ENCODE results near the gene RFLNA.
A peak's percentile ranks its signal among the peaks of the same experiment; 100 is the strongest.

Gene RFLNA

GRCh38 chr12:124278389-124279101 is 16.3 kb upstream of the RFLNA start:
- no peak overlapping the region for H3K27ac ChIP-seq (ENCODE audit: low read length)
- no peak overlapping the region for H3K4me3 ChIP-seq (ENCODE audit: low read length)
- no peaks in the 10 kb centered on the region for H3K36me3 ChIP-seq (replicated peaks; ENCODE audit: insufficient read depth, low read length)
- H3K4me1 ChIP-seq (ENCODE audit: low read length): peaks cover 5% of the 10 kb centered on the region
- DNase-seq: no peak
- no peaks in the 10 kb centered on the region for H3K79me2 ChIP-seq (ENCODE audit: low read length)
- H3K9me3 ChIP-seq (replicated peaks; ENCODE audit: insufficient read depth, low read length): no peaks in the 10 kb centered on the region
- no peak for TF ChIP-seq EZH2phosphoT487 (IDR thresholded peaks at IDR 0.05; ENCODE audit: low read length)
- no peak for TF ChIP-seq EZH2 (optimal IDR thresholded peaks at IDR 0.05; ENCODE audit: low read depth, low read length)
- no peak for TF ChIP-seq CTCF (IDR thresholded peaks at IDR 0.05; ENCODE audit: low read length)
- no peaks in the 10 kb centered on the region for H3F3A ChIP-seq (ENCODE audit: insufficient read depth, low read length)
- no peaks in the 10 kb centered on the region for H4K20me1 ChIP-seq (ENCODE audit: insufficient read depth, low read length)
- H3K9me2 ChIP-seq (replicated peaks; ENCODE audit: insufficient read depth, low read length): no peaks in the 10 kb centered on the region
- H3K9ac ChIP-seq (ENCODE audit: low read length): peak overlapping the region; percentile 25; the same call in 1 of the 2 replicates
- no peaks in the 10 kb centered on the region for H3K27me3 ChIP-seq (replicated peaks; ENCODE audit: insufficient read depth, low read length)
- peak overlapping the region; percentile 55; the same call in 1 of the 2 replicates for H3K4me2 ChIP-seq (ENCODE audit: low read depth, low read length)
- peak overlapping the region; percentile 83 for H2AFZ ChIP-seq (ENCODE audit: low read length)

DNA sequence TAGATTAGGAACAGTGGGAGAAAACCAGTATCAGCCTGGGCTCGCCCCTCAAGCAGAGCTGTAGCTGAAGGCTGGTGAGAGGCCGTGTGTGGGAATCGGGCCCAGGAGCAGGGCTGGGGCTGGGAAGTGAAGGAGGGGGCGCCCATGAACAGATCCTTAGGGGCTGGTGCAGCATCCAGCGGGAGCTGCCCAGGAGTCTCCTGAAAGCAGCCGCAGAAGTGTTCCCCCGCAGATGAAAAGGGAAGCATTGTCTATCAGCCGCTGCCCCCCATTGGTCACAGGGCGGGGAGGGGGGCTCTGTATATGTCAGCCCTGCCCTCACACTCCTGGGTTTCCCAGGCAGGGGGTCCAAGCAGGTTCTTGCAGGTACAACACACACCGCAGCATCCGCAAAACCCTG is 15.6 kb upstream of the RFLNA start:
- no peaks in the 10 kb centered on the region for H3K79me2 ChIP-seq (ENCODE audit: low read length)
- no peak for DNase-seq
- peaks cover 5% of the 10 kb centered on the region for H3K4me1 ChIP-seq (ENCODE audit: low read length)
- H3K9ac ChIP-seq (ENCODE audit: low read length): no peak overlapping the region
- no peak for TF ChIP-seq EZH2phosphoT487 (IDR thresholded peaks at IDR 0.05; ENCODE audit: low read length)
- no peak for TF ChIP-seq CTCF (IDR thresholded peaks at IDR 0.05; ENCODE audit: low read length)
- TF ChIP-seq EZH2 (optimal IDR thresholded peaks at IDR 0.05; ENCODE audit: low read depth, low read length): no peak
- no peak overlapping the region for H3K4me2 ChIP-seq (ENCODE audit: low read depth, low read length)
- no peaks in the 10 kb centered on the region for H3K9me2 ChIP-seq (replicated peaks; ENCODE audit: insufficient read depth, low read length)
- H2AFZ ChIP-seq (ENCODE audit: low read length): no peak overlapping the region
- H3K27ac ChIP-seq (ENCODE audit: low read length): no peak overlapping the region
- no peaks in the 10 kb centered on the region for H3K36me3 ChIP-seq (replicated peaks; ENCODE audit: insufficient read depth, low read length)
- H3K4me3 ChIP-seq (ENCODE audit: low read length): no peak overlapping the region
- H4K20me1 ChIP-seq (ENCODE audit: insufficient read depth, low read length): no peaks in the 10 kb centered on the region
- no peaks in the 10 kb centered on the region for H3K9me3 ChIP-seq (replicated peaks; ENCODE audit: insufficient read depth, low read length)
- H3K27me3 ChIP-seq (replicated peaks; ENCODE audit: insufficient read depth, low read length): no peaks in the 10 kb centered on the region
- no peaks in the 10 kb centered on the region for H3F3A ChIP-seq (ENCODE audit: insufficient read depth, low read length)

- no peaks in the 10 kb centered on the region for H3K9me2 ChIP-seq (replicated peaks; ENCODE audit: insufficient read depth, low read length)
- H3F3A ChIP-seq (ENCODE audit: insufficient read depth, low read length): no peaks in the 10 kb centered on the region
- H3K4me1 ChIP-seq (ENCODE audit: low read length): peaks cover 5% of the 10 kb centered on the region
- TF ChIP-seq EZH2phosphoT487 (IDR thresholded peaks at IDR 0.05; ENCODE audit: low read length): no peak
- no peak for TF ChIP-seq EZH2 (optimal IDR thresholded peaks at IDR 0.05; ENCODE audit: low read depth, low read length)
- no peak for TF ChIP-seq CTCF (IDR thresholded peaks at IDR 0.05; ENCODE audit: low read length)
- no peak overlapping the region for H3K4me2 ChIP-seq (ENCODE audit: low read depth, low read length)
- no peak for DNase-seq
- H3K27me3 ChIP-seq (replicated peaks; ENCODE audit: insufficient read depth, low read length): no peaks in the 10 kb centered on the region
- H4K20me1 ChIP-seq (ENCODE audit: insufficient read depth, low read length): no peaks in the 10 kb centered on the region
- no peak overlapping the region for H3K9ac ChIP-seq (ENCODE audit: low read length)
- H2AFZ ChIP-seq (ENCODE audit: low read length): no peak overlapping the region
- H3K4me3 ChIP-seq (ENCODE audit: low read length): no peak overlapping the region
- H3K27ac ChIP-seq (ENCODE audit: low read length): no peak overlapping the region
- no peaks in the 10 kb centered on the region for H3K79me2 ChIP-seq (ENCODE audit: low read length)
- H3K36me3 ChIP-seq (replicated peaks; ENCODE audit: insufficient read depth, low read length): no peaks in the 10 kb centered on the region
- no peaks in the 10 kb centered on the region for H3K9me3 ChIP-seq (replicated peaks; ENCODE audit: insufficient read depth, low read length)
Measured at GRCh38 chr12:124279846-124280360, 15.0 kb upstream of the RFLNA start.
